Smooth muscle cell (in vitro differentiated cells): ENCODE measurements around the gene TTI1. TPM values are rescaled to one million over a fixed set of nuclear protein-coding genes. Genes with fewer than 3 reads are reported as not detected.
A peak's percentile ranks its signal among the peaks of the same experiment; 100 is the strongest.

ENCODE experiments used
- DNase-seq: peaks from one replicate; lab custom pipeline; 2025; ENCODE audit not compliant: unreplicated experiment; lab: John Stamatoyannopoulos, UW
- H2AFZ ChIP-seq: fragments of 200-600 bp; sonication (generic); 2 replicates; pipeline ENCODE4 v1.6.0; 2016; ENCODE audit warnings: antibody characterized with exemption, low read depth, mild to moderate bottlenecking
- H3F3A ChIP-seq: fragments of 200-600 bp; sonication (generic); 2 replicates; pipeline ENCODE4 v1.6.0; 2017; ENCODE audit warnings: antibody characterized with exemption, low read depth
- H3K27ac ChIP-seq: fragments of 200-600 bp; sonication (generic); 2 replicates; pipeline ENCODE4 v1.5.1; 2016; ENCODE audit warnings: low read depth, mild to moderate bottlenecking
- H3K27me3 ChIP-seq: fragments of 200-600 bp; sonication (generic); 2 replicates; pipeline ENCODE4 v1.6.1; 2016; ENCODE audit warnings: low read depth, mild to moderate bottlenecking
- H3K36me3 ChIP-seq: fragments of 200-600 bp; sonication (generic); 2 replicates; pipeline ENCODE4 v1.5.1; 2016; ENCODE audit warnings: low read depth
- H3K4me1 ChIP-seq: fragments of 200-600 bp; sonication (generic); 2 replicates; pipeline ENCODE4 v1.5.1; 2016; ENCODE audit warnings: low read depth
- H3K4me2 ChIP-seq: fragments of 200-600 bp; sonication (generic); 2 replicates; pipeline ENCODE4 v1.6.0; 2016; ENCODE audit warnings: mild to moderate bottlenecking
- H3K4me3 ChIP-seq: fragments of 200-600 bp; sonication (generic); 2 replicates; pipeline ENCODE4 v1.5.1; 2016; ENCODE audit warnings: mild to moderate bottlenecking
- H3K79me2 ChIP-seq: fragments of 200-600 bp; sonication (generic); 2 replicates; pipeline ENCODE4 v1.6.0; 2016; ENCODE audit warnings: low read depth, mild to moderate bottlenecking
- H3K9ac ChIP-seq: fragments of 200-600 bp; sonication (generic); 2 replicates; pipeline ENCODE4 v1.6.0; 2016; ENCODE audit warnings: low read depth
- H3K9me3 ChIP-seq: fragments of 200-600 bp; sonication (generic); replicated peaks from 2 replicates; pipeline ENCODE4 v1.5.1; 2016; ENCODE audit warnings: low read depth
- H4K20me1 ChIP-seq: fragments of 200-600 bp; sonication (generic); 2 replicates; pipeline ENCODE4 v1.6.0; 2016; ENCODE audit warnings: low read depth
- WGBS: methylation state at CpG from one replicate; pipeline ENCODE4 v1.1.7; 2016; ENCODE audit warnings: low lambda C conversion rate; 5-methylcytosine and 5-hydroxymethylcytosine counted together
- polyA plus RNA-seq: library from polyadenylated mRNA; unstranded; fragments of >200 nt; fragmentation: Nextera tagmentation; extraction: Ambion mirVana; gene quantifications from 2 replicates; pipeline ENCODE4 v1.2.1, GENCODE V29; 2016
- total RNA-seq: library from RNA; depleted of rRNA; stranded (reverse); fragments of >200 nt; gene quantifications from 2 replicates; pipeline ENCODE4 v1.2.3, GENCODE V29; 2014
- TF ChIP-seq, protein P1 (sequence below): fragments of 200-600 bp; sonication (generic); IDR thresholded peaks from 2 replicates; pipeline ENCODE4 v1.5.1; 2017; ENCODE audit warnings: borderline replicate concordance, mild to moderate bottlenecking, antibody characterized with exemption; ENCODE audit not compliant: insufficient read depth, poor library complexity, severe bottlenecking

TTI1 gene
- total and polyA plus RNA-seq, 2 experiments from 2014 or later, result 17.0 to 20.0 TPM

DNA sequence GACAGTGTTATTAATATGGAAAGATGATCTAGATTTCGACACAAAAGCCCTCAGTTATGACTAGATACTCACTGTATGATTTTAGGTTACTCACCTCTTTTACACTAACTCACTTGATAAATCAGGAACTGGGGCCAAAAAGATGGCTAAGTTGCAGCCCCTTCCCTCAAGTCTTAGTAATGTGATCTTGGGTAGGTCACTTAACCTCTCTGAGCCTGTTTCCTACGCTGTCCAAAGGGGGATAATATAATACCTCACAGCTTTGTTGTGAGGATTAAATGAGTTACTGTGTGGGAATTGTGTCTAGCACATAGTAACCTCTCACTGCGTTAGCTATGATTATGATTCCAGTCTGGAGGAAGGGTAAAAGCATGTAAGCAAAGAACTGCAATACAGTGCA is 1.3 kb downstream of the TTI1 start:
- H3K9me3 ChIP-seq, result no peaks in the 10 kb centered on the region

DNA sequence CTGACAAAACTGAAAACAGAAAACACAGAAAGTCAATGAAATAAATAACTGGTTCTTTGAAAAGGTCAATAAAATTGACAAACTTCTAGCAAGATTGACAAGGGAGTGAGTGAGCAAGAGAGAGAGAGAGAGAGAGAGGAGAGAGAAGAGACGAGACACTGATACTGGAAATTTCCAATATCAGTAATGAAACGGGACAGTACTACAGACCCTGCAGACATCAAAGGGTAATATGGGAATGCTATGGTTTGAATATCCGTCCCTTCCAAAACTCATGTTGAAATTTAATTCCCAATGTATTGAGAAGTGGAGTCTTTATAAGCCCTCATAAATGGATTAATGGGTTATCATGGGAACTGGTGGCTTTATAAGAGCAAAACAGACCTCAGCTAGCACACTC is 3.8 kb downstream of the TTI1 start:
- H3K79me2 ChIP-seq, result peaks cover 95% of the 10 kb centered on the region
- no peak for DNase-seq
- H4K20me1 ChIP-seq, result peaks cover 6% of the 10 kb centered on the region
- H3K4me3 ChIP-seq, result no peak overlapping the region
- no peak overlapping the region for H3K4me2 ChIP-seq
- peaks cover 7% of the 10 kb centered on the region for H3F3A ChIP-seq
- no peak overlapping the region for H3K27ac ChIP-seq
- H3K9me3 ChIP-seq, result no peaks in the 10 kb centered on the region
- H3K4me1 ChIP-seq, result peaks cover 8% of the 10 kb centered on the region
- H3K36me3 ChIP-seq, result no peaks in the 10 kb centered on the region
- H2AFZ ChIP-seq, result no peak overlapping the region
- TF ChIP-seq, protein P1, sequence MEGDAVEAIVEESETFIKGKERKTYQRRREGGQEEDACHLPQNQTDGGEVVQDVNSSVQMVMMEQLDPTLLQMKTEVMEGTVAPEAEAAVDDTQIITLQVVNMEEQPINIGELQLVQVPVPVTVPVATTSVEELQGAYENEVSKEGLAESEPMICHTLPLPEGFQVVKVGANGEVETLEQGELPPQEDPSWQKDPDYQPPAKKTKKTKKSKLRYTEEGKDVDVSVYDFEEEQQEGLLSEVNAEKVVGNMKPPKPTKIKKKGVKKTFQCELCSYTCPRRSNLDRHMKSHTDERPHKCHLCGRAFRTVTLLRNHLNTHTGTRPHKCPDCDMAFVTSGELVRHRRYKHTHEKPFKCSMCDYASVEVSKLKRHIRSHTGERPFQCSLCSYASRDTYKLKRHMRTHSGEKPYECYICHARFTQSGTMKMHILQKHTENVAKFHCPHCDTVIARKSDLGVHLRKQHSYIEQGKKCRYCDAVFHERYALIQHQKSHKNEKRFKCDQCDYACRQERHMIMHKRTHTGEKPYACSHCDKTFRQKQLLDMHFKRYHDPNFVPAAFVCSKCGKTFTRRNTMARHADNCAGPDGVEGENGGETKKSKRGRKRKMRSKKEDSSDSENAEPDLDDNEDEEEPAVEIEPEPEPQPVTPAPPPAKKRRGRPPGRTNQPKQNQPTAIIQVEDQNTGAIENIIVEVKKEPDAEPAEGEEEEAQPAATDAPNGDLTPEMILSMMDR, result no peak
- no peak overlapping the region for H3K9ac ChIP-seq
- 94% methylated on average over 3 of the region's 3 CpGs for WGBS
- no peaks in the 10 kb centered on the region for H3K27me3 ChIP-seq

More for the DNA sequence above, 1.3 kb downstream of the TTI1 start:
- TF ChIP-seq, protein P1, result no peak
- Histone ChIP-seq H3K79me2 (peaks cover 97% of the 10 kb centered on the region), H3K4me1 (peaks cover 20% of the 10 kb centered on the region), H3F3A (no peaks in the 10 kb centered on the region), H3K36me3 (no peaks in the 10 kb centered on the region), H3K9ac (no peak overlapping the region), H3K27me3 (no peaks in the 10 kb centered on the region), H3K4me2 (peak overlapping the region; percentile 99), H4K20me1 (peaks cover 17% of the 10 kb centered on the region), H2AFZ (no peak overlapping the region), H3K4me3 (no peak overlapping the region), H3K27ac (no peak overlapping the region)
- no peak for DNase-seq
- 96% methylated on average over 3 of the region's 3 CpGs for WGBS

DNA sequence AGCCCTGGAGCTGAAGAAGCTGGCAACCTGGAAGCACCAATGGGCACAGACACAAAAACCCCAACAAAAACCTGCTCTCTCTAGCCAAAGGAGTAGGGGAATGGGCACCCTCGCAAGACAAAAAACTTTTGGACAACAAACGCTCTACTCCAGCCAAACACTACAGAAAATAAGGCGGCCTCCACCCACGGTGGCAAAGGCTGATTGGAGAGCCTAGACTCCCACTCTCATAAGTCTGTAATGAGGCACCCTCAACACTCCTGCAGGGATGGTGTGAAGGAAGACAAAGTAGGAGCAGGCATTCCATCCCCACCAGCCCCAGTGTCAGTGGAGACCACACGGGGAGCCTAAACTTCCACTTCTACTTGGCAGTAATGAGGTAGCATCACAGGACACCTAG is 8.8 kb downstream of the TTI1 start:
- H3K27ac ChIP-seq, result peak overlapping the region; percentile 73
- peaks cover under 1% of the 10 kb centered on the region for H3K36me3 ChIP-seq
- TF ChIP-seq, protein P1, result no peak
- H3K9ac ChIP-seq, result no peak overlapping the region
- peak overlapping the region; percentile 65 for H3K4me2 ChIP-seq
- H4K20me1 ChIP-seq, result peaks cover 12% of the 10 kb centered on the region
- H2AFZ ChIP-seq, result no peak overlapping the region
- no peaks in the 10 kb centered on the region for H3K4me1 ChIP-seq
- 74% methylated on average over 5 of the region's 5 CpGs for WGBS
- no peak overlapping the region for H3K4me3 ChIP-seq
- peaks cover 12% of the 10 kb centered on the region for H3F3A ChIP-seq
- H3K9me3 ChIP-seq, result no peaks in the 10 kb centered on the region
- H3K27me3 ChIP-seq, result no peaks in the 10 kb centered on the region
- no peak for DNase-seq
- peaks cover 79% of the 10 kb centered on the region for H3K79me2 ChIP-seq
